GM21360 (cell line): Measurements from ENCODE around the gene RPGRIP1.
"Not testable (repeated sequence)": the region's sequence is repeated elsewhere in the genome, so short reads cannot be mapped to it uniquely, and the experiment has no call there.

Experiments
- ATAC-seq: cut with Tn5 transposase; IDR thresholded peaks from one replicate; pipeline ENCODE4 v1.9.1; 2021; ENCODE audit warnings: mild to moderate bottlenecking, moderate library complexity; ENCODE audit not compliant: unreplicated experiment

RPGRIP1 gene

DNA sequence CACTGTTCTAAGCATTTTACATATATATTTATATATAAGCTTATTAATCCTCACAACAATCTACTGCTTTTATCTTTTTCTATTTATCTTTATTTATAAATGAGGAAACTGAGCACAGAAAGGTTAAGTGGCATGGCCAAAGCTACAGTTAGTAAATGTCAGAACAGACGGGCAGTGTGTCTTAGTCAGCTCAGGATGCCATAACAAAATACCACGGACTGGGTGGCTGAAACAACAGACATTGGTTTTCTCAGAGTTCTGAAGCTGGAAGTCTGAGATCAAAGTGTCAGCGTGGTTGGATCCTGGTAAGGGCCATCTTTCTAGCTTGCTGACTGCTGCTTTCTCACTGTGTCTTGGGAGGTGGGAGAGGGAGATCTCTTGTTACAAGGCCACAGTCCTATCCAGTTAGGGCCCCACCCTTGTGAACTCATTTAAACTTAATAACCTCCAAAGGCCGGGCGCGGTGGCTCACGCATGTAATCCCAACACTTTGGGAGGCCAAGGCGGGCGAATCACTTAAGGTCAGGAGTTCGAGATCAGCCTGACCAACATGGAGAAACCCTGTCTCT is 19.8 kb downstream of the RPGRIP1 start:
- no peak for ATAC-seq

DNA sequence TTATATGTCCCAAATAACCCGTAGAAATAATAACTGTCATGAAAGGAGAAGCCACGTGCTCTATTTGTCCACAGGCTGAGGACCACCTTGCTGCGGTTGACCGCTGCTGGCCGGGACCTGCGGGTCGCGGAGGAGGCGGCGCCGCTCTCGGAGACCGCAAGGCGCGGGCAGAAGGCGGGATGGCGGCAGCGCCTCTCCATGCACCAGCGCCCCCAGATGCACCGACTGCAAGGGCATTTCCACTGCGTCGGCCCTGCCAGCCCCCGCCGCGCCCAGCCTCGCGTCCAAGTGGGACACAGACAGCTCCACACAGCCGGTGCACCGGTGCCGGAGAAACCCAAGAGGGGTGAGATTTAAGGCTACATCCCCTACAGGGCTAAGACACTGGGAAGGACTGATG is 21.0 kb downstream of the RPGRIP1 start:
- ATAC-seq, result no peak

DNA sequence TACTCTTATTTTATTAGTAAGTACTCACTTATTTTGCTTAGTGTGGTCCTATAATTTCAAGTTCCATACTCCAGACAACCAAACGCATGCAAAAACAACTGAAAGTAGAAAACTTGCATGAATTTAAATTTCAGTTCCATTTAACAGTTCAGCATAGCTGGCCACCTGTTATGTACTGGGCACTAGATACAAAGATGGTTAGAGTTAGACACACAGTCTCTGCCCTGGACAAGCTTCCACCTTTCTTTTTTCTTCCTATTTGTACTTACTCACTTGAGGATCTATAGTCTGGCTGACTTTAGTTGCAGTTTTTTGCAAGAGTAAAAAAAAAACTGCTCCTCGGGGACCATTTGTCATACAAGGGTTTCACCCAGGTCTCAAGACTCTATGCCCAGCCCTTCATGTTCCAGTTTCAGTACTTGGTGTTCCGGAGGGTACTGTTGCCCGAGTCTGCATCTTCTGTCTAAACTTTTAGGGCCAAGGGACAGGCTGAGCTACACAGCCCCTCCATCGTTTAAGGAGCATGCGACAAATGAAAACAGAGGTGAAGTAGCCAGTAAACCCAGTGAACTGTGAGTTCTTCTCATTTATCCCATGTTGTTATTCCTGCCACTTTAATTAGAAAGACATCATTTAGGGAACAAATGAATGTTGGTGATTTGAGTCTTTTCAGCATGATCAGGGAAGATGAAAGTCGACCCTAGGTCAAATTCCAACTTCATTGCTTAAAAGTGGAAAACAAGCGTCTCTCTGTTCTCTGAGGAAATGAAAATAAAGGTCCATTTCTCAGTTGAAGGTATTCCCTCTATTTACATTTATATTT is 22.3 kb downstream of the RPGRIP1 start:
- no peak for ATAC-seq

DNA sequence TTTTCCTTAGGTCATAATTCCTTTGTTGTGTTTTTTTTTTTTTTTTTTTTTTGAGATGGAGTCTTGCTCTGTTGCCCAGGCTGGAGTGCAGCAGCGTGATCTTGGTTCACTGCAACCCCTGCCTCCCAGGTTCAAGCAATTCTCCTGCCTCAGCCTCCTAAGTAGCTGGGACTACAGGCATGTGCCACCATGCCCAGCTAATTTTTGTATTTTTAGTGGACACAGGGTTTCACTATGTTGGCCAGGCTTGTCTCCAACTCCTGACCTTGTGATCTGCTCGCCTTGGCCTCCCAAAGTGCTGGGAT is 22.9 kb downstream of the RPGRIP1 start:
- ATAC-seq, result not testable (repeated sequence)

DNA sequence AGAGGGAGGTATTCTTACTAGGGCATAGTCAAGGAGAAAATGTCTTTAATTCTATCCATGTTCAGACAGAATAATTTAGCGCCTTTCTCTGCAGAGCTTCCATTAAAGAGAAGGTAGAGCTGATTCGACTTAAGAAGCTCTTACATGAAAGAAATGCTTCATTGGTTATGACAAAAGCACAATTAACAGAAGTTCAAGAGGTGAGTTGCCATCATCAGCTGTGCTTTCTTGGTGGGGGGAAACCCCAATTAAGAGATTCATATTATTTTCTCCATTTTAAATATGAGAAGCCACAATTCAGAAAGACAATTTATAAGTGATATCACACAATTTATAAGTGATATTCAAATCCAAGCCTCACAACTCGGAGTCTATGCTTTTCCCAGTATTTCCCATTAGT is 27.8 kb downstream of the RPGRIP1 start:
- no peak for ATAC-seq

DNA sequence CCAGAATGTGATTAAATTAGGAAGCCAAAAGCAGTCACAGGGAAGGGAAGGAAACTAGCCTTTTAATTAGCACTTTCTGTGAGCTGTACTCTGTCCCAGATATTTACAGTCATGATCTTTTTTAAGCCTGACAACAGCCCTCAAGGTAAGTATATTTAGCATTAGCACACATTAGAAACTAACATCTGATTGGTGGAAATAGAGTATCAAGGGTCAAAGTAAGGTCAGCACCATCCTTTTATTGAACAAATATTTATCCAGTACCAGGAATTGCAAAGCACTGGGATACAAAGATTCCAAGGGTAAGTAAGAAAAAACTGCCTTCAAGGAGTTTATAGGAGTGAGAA is 28.2 kb downstream of the RPGRIP1 start:
- ATAC-seq, result peak; percentile 23

DNA sequence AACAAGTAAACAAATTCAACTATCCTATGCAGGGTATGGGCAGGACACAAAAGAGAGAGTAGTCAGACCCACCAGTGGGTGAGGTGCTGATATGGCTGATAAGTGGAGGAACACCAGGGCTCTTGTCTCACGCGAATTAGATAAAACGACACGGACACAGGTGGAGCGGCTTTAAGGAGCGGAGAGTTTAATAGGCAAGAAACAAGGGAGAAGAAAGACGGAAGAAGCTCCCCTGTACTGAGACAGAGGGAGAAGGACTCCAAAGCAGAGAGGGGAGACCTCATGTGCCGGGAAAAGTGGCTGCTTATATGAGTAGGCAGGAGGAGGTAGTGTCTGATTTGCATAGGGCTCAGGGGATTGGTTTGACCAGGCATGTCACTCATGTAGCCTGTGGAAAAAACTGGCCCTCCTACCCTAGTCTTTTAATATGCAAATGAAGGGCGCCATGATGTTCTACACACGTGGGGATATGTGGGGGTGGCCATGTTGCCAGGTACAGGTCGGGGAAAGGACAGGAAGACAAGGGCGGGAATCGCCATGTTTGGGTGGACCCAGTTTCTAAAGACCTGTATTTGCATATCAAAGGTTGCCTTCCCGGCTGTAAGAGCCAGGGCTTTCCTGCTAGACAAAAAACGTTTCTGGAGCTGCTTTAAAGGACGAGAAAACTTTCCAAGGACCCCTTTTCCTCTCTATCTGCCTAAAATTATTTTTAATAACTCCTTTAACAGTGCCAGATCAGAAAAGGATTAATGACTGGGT is 28.8 kb downstream of the RPGRIP1 start:
- peak; percentile 57 for ATAC-seq

DNA sequence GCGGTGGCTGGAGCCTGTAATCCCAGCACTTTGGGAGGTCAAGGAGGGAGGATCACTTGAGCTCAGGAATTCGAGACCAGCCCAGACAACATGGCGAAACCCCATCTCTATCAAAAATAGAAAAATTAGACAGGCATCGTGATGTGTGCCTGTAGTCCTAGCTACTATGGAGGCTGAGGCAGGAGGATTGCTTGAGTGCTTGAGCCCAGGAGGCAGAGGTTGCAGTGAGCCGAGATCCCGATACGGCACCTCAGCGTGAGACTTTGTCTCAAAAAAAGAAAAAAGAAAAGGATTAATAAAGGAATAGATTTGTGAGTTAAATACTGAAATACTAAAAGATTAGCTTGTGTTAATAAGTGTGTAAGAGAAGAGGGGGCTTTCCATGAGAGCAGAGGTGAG is 29.4 kb downstream of the RPGRIP1 start:
- ATAC-seq, result no peak

DNA sequence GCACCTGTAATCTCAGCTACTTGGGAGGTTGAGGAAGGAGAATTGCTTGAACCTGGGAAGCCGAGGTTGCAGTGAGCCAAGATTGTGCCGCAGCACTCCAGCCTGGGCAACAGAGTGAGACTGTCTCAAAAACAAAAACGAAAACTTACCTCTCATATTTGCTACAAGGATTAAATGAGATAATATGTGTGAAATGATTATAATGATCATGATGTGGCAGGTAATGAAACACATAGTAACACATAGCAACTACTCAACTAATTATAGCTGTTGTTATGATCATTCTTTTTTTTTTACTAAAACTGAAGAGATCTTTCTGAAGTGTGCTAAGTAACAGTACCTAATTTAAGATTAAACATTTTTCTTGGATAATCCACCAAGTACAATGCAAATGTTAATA is 30.1 kb downstream of the RPGRIP1 start:
- no peak for ATAC-seq

DNA sequence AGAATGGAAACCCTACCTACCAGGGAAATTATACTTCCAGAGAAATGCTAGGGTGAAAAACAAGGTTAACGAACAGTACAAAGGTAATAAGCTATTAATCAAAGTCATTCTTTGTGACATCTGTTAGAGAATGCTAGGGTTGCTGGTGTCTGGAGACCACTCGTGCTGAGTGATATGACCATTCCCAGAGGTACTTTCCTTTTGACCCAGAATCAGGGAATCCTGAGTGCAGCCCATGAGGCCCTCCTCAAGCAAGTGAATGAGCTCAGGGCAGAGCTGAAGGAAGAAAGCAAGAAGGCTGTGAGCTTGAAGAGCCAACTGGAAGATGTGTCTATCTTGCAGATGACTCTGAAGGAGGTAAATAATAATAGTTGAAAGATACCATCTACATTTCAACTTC is 31.7 kb downstream of the RPGRIP1 start:
- no peak for ATAC-seq

DNA sequence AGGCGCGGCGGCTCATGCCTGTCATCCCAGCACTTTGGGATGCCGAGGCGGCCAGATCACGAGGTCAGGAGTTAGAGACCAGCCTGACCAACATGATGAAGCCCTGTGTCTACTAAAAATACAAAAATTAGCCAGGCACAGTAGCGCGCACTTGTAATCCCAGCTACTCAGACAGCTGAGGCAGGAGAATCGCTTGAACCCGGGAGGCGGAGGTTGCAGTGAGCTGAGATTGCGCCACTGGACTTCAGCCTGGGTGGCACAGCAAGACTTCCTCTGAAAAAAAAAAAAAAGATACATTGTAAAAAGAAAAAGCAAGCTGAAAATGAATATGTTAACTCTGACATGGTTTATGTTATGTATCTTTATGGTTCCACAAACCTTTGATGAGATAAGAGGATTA is 33.6 kb downstream of the RPGRIP1 start:
- no peak for ATAC-seq

DNA sequence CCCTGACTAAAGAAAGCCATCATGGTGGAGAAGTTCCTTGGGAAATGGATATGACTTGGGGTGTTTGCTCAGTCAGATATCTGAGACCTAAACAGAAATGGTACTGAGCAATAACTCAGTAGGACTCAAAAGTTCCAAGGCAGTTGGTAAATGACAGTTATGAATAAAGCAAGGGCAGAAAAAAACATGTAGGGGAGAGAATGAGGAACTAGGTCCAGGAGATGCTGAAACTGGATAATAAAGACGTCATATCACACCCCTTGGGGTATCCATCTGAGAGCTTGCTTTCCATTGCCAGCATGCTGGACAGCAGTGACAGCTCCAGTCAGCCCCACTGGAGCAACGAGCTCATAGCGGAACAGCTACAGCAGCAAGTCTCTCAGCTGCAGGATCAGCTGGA is 37.5 kb downstream of the RPGRIP1 start:
- ATAC-seq, result no peak

DNA sequence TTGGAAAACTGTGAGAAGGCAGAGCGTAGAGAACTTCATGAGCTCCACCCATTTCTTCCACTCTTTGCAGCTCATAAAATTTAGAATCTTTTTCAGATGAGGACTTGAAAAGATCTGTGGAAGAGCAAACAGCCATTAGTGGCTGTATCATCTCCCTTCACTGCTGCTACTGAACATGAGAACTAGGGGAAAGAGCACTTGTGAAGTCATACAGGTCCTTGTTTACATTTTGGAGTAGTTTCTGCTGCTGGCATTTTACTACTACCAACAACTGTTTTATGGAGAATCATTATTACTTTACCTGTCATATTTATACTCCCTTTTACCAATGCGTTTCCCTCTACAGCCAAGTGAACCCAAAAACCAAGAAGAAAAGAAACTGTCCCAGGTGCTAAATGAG is 41.0 kb downstream of the RPGRIP1 start:
- ATAC-seq, result no peak

DNA sequence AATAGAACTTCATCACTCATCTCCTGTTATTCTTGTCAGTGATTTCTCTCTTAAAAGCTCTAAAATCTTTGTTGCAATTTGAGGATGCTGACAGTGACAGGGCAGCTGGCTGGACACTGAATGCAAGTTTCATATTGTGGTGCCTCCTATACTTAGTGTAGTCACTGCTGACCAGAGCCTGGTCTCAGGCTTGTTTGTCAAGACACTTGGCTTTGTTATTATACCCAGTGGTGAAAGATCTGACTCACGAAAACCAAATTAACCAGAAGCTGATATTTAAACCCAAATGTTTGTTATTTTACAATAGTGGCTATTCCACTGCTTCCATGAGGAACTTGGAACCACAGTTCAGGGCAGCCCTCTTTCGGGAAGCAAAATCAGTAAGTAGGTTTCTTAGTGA is 42.8 kb downstream of the RPGRIP1 start:
- ATAC-seq, result no peak

DNA sequence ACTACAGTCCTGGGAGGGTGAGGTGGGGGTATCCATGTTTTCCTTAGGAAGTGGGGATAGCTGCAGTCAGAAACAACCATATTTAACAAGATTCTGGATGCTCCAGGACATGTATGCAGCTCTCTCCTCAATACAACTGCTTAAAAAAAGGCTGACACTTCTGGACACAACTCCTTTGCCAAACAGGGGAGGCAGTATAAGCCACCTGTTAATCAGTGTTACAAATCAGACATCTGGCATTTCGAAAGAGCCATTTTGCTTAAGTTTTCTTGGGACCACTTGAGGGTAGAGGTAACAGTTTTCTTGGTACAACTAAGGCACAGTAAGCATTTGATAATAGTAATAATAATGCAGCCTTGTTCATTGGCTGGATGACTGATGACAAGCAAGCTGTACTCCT is 47.1 kb downstream of the RPGRIP1 start:
- no peak for ATAC-seq
